ENCODE data around the gene CDH22. TPM values are rescaled to one million over a fixed set of nuclear protein-coding genes. Genes with fewer than 3 reads are reported as not detected.

Gene CDH22
- total RNA-seq, 1 experiment from 2014 or later: not detected

DNA sequence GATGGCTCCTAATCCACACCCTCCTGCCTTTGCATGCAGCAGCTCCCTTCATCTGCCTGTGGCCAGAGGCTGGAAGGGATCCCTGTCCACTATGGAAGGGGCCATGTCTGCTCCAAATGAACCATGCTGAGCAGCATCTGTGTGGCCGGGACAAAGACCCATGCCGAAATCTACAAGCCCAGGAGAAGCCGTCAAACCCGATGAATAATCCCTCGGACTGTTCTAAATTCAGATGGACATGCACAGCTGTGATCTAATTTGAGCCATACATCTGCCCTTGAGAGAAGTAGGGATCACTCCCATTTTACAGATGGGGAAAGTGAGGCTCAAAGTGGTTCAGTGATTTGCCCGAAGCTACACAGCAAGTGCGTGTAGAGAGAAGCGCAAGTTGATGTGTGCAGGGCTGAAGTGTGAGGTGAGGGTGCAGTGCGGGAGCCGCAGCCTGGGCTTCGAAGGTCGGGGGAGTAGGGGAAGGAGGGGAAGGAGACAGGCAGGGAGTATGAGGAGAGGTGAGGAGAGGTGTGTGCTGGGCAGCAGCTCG, 22.6 kb upstream of the CDH22 start:
- Histone ChIP-seq H3K9me3 (ENCODE audit: low read depth, low read length, poor library complexity, severe bottlenecking) (no peaks in the 10 kb centered on the region), H3K4me3 (ENCODE audit: low read depth, low read length, poor library complexity, severe bottlenecking) (no peak overlapping the region), H3K36me3 (ENCODE audit: insufficient read depth, low read length, poor library complexity, severe bottlenecking) (no peaks in the 10 kb centered on the region), H3K27me3 (replicated peaks; ENCODE audit: insufficient read depth, low read depth, low read length, poor library complexity) (no peaks in the 10 kb centered on the region), H3K4me1 (ENCODE audit: insufficient read depth, low read length, poor library complexity, severe bottlenecking) (no peaks in the 10 kb centered on the region), H3K27ac (ENCODE audit: low read depth, low read length, poor library complexity, severe bottlenecking) (no peak overlapping the region)
- intact Hi-C loops (cut with micrococcal nuclease; ENCODE audit: unreplicated experiment): no loop called here
- CTCF ChIA-PET: no interaction called here
- DNase-seq (ENCODE audit: low spot score): no peak
- no TSS peak for BruUV-seq (replicated peaks)
- TF ChIP-seq, protein P1, sequence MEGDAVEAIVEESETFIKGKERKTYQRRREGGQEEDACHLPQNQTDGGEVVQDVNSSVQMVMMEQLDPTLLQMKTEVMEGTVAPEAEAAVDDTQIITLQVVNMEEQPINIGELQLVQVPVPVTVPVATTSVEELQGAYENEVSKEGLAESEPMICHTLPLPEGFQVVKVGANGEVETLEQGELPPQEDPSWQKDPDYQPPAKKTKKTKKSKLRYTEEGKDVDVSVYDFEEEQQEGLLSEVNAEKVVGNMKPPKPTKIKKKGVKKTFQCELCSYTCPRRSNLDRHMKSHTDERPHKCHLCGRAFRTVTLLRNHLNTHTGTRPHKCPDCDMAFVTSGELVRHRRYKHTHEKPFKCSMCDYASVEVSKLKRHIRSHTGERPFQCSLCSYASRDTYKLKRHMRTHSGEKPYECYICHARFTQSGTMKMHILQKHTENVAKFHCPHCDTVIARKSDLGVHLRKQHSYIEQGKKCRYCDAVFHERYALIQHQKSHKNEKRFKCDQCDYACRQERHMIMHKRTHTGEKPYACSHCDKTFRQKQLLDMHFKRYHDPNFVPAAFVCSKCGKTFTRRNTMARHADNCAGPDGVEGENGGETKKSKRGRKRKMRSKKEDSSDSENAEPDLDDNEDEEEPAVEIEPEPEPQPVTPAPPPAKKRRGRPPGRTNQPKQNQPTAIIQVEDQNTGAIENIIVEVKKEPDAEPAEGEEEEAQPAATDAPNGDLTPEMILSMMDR (conservative IDR thresholded peaks at IDR 0.05; ENCODE audit: low read depth, low read length): no peak
- no peak for TF ChIP-seq EZH2 (IDR thresholded peaks at IDR 0.05; ENCODE audit: borderline replicate concordance, low read depth, low read length, poor library complexity, severe bottlenecking)
- POLR2A ChIA-PET (ENCODE audit: low non-redundant PET): no interaction called here

DNA sequence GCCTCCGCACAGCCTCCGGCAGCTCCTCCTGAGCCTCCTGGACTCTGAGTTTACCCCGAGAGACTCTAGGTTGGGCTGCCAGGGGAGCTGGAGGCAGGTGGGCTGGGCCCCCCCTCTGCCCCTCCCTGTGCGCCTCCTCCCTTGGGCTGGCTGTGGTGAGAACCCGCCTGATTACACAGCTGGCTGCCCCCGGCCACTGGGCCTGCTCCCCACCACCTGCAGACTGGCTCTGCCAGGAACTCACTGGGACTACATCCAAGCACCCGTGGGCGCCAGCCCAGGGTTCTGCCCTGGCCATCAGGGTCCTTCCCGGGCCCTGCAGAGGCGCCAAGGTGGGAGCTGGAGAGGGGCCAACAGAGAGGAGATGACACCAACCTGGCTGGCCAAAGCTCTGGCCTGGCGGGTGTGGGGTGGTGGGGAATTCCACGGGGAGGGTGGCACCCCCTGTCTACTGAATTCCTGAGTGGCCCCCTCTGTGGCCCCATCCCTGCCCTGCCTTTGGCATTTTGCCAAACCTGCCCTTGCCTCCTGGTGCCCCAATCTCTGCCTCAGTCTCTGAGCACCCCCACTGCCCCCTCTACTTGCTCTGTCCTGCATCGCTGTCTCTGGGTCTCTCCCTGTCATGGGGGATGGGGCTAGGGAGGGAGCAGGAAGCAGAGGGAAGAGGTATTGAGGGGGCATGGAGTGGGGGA, 21.9 kb upstream of the CDH22 start:
- DNase-seq (ENCODE audit: low spot score): no peak
- no peak for TF ChIP-seq EZH2 (IDR thresholded peaks at IDR 0.05; ENCODE audit: borderline replicate concordance, low read depth, low read length, poor library complexity, severe bottlenecking)
- TF ChIP-seq, protein P1 (conservative IDR thresholded peaks at IDR 0.05; ENCODE audit: low read depth, low read length): no peak
- intact Hi-C loops (cut with micrococcal nuclease; ENCODE audit: unreplicated experiment): no loop called here
- BruUV-seq (replicated peaks): no TSS peak
- H3K4me3 ChIP-seq (ENCODE audit: low read depth, low read length, poor library complexity, severe bottlenecking): no peak overlapping the region
- H3K4me1 ChIP-seq (ENCODE audit: insufficient read depth, low read length, poor library complexity, severe bottlenecking): no peaks in the 10 kb centered on the region
- H3K36me3 ChIP-seq (ENCODE audit: insufficient read depth, low read length, poor library complexity, severe bottlenecking): no peaks in the 10 kb centered on the region
- H3K9me3 ChIP-seq (ENCODE audit: low read depth, low read length, poor library complexity, severe bottlenecking): no peaks in the 10 kb centered on the region
- POLR2A ChIA-PET (ENCODE audit: low non-redundant PET): no interaction called here
- CTCF ChIA-PET: no interaction called here
- no peak overlapping the region for H3K27ac ChIP-seq (ENCODE audit: low read depth, low read length, poor library complexity, severe bottlenecking)
- no peaks in the 10 kb centered on the region for H3K27me3 ChIP-seq (replicated peaks; ENCODE audit: insufficient read depth, low read depth, low read length, poor library complexity)

DNA sequence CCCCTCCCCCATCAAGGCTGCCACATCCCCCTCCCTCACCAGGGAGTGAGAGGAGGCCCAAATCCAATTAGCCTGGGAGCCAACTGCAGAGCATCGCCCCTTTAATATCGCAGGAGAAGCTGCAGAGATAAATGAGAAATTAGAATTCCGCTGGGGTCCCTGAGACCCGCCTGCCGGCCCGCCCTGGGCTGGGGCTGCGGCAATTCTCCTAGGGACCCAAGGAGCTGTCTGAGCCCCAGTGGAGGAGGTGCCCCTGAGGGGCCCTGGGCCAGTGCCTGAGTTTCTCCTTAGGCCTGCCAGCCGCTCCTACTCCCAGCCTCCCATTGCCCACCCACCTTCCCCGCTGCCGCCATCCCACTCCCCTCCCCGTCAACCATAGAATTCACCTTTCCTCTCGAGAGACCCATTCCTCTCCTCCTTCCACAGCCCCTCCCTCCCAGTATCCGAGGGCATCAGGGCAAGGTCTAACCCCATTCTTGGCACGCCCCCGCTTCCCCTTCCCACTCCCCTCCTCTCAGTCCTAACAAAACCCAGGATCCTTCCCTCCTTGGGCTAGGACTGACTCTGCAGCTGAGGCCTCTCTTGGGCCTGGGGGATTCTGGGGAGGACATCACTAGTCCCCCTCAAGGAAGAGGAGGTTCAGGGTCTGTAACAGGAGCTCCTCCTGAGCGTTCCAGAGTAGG, 20.0 kb upstream of the CDH22 start:
- no peaks in the 10 kb centered on the region for H3K4me1 ChIP-seq (ENCODE audit: insufficient read depth, low read length, poor library complexity, severe bottlenecking)
- no peak for TF ChIP-seq EZH2 (IDR thresholded peaks at IDR 0.05; ENCODE audit: borderline replicate concordance, low read depth, low read length, poor library complexity, severe bottlenecking)
- TF ChIP-seq, protein P1 (conservative IDR thresholded peaks at IDR 0.05; ENCODE audit: low read depth, low read length): no peak
- H3K36me3 ChIP-seq (ENCODE audit: insufficient read depth, low read length, poor library complexity, severe bottlenecking): no peaks in the 10 kb centered on the region
- BruUV-seq (replicated peaks): no TSS peak
- H3K27ac ChIP-seq (ENCODE audit: low read depth, low read length, poor library complexity, severe bottlenecking): no peak overlapping the region
- ChIA-PET POLR2A (ENCODE audit: low non-redundant PET) (no interaction called here), CTCF (no interaction called here)
- peaks cover 10% of the 10 kb centered on the region for H3K27me3 ChIP-seq (replicated peaks; ENCODE audit: insufficient read depth, low read depth, low read length, poor library complexity)
- intact Hi-C loops (cut with micrococcal nuclease; ENCODE audit: unreplicated experiment): no loop called here
- no peak for DNase-seq (ENCODE audit: low spot score)
- no peak overlapping the region for H3K4me3 ChIP-seq (ENCODE audit: low read depth, low read length, poor library complexity, severe bottlenecking)
- H3K9me3 ChIP-seq (ENCODE audit: low read depth, low read length, poor library complexity, severe bottlenecking): no peaks in the 10 kb centered on the region

Data from A673 (cell line).